ENCODE results near the gene SSH3.

- TF ChIP-seq POLR2AphosphoS5 (IDR thresholded peaks at IDR 0.05; ENCODE audit: low read depth, low read length) (no peak), CTCF (IDR thresholded peaks at IDR 0.05 in 2 of 3, conservative IDR thresholded peaks at IDR 0.05 in 1 of 3; ENCODE audit: borderline replicate concordance in 1 of 3, insufficient read depth in 1 of 3, low read depth in 2 of 3, low read length in 2 of 3) (no peak), SIN3A (IDR thresholded peaks at IDR 0.05; ENCODE audit: low read depth) (no peak), EZH2phosphoT487 (IDR thresholded peaks at IDR 0.05; ENCODE audit: borderline replicate concordance) (no peak)
Measured at GRCh38 chr11:67320691-67321090, 17.4 kb downstream of the SSH3 start.

Measured in HCT116 (cell line).